Stimulated activated CD8-positive, alpha-beta memory T cell treated with anti-CD3 and anti-CD28 coated beads, Interleukin-15, amount 100 ng/mL, for 48 hours (primary cell): ENCODE measurements around the gene PLPP1.
"Not testable (repeated sequence)": the region's sequence is repeated elsewhere in the genome, so short reads cannot be mapped to it uniquely, and the experiment has no call there.

ENCODE experiments used
- DNase-seq, 2 donors: peaks; one replicate each; pipeline ENCODE4 v3.0.0-alpha.2; 2020; ENCODE audit warnings: low read depth in 2 of 2

The PLPP1 gene

GRCh38 chr5:55505711-55506110 is 29.1 kb downstream of the PLPP1 start:
- DNase-seq: not testable (repeated sequence)

- not testable (repeated sequence) for DNase-seq
Observed at GRCh38 chr5:55503917-55504316, 30.8 kb downstream of the PLPP1 start.

- DNase-seq: no peak
Observed at GRCh38 chr5:55502759-55503158, 32.0 kb downstream of the PLPP1 start.

- no peak for DNase-seq
Observed at GRCh38 chr5:55498457-55498856, 36.3 kb downstream of the PLPP1 start.

- no peak for DNase-seq
Observed at GRCh38 chr5:55497712-55498111, 37.1 kb downstream of the PLPP1 start.

GRCh38 chr5:55495216-55495615 is 39.5 kb downstream of the PLPP1 start:
- DNase-seq: no peak

- no peak for DNase-seq
Observed at GRCh38 chr5:55492449-55492848, 42.3 kb downstream of the PLPP1 start.

GRCh38 chr5:55485073-55485472 is 49.7 kb downstream of the PLPP1 start:
- no peak for DNase-seq

GRCh38 chr5:55484531-55484930 is 50.2 kb downstream of the PLPP1 start:
- DNase-seq: no peak

GRCh38 chr5:55483885-55484284 is 50.9 kb downstream of the PLPP1 start:
- DNase-seq: no peak

GRCh38 chr5:55481293-55481855 is 53.4 kb downstream of the PLPP1 start:
- no peak for DNase-seq

- DNase-seq: no peak
Observed at GRCh38 chr5:55480781-55481180, 54.0 kb downstream of the PLPP1 start.

GRCh38 chr5:55472642-55473041 is 62.1 kb downstream of the PLPP1 start:
- DNase-seq: no peak

- DNase-seq: no peak
Observed at GRCh38 chr5:55471468-55471867, 63.3 kb downstream of the PLPP1 start.

- DNase-seq: no peak
Observed at GRCh38 chr5:55470282-55470681, 64.5 kb downstream of the PLPP1 start.

GRCh38 chr5:55469839-55470238 is 64.9 kb downstream of the PLPP1 start:
- no peak for DNase-seq

- no peak for DNase-seq
Observed at GRCh38 chr5:55467862-55468551, 66.8 kb downstream of the PLPP1 start.

- no peak for DNase-seq
Observed at GRCh38 chr5:55463613-55464012, 71.2 kb downstream of the PLPP1 start.

- DNase-seq: no peak
Observed at GRCh38 chr5:55459572-55459971, 75.2 kb downstream of the PLPP1 start.

GRCh38 chr5:55456216-55456895 is 78.4 kb downstream of the PLPP1 start:
- no peak for DNase-seq

- DNase-seq: no peak
Observed at GRCh38 chr5:55454282-55454681, 80.5 kb downstream of the PLPP1 start.

GRCh38 chr5:55453211-55453610 is 81.6 kb downstream of the PLPP1 start:
- no peak for DNase-seq

- no peak for DNase-seq
Observed at GRCh38 chr5:55451976-55452375, 82.8 kb downstream of the PLPP1 start.
